GM12892 (cell line): ENCODE results near the gene DAGLA.

Experiments
- POLR2A ChIP-seq: IDR thresholded peaks from 2 replicates; pipeline ENCODE4 v1.6.1; 2011; ENCODE audit warnings: low read depth, low read length, control low read depth
- TAF1 ChIP-seq: IDR thresholded peaks from 2 replicates; pipeline ENCODE4 v1.6.1; 2011; ENCODE audit warnings: low read depth, mild to moderate bottlenecking, control low read depth, low read length, borderline replicate concordance

GRCh38 chr11:61711498-61711897, 31.3 kb downstream of the DAGLA start:
- TF ChIP-seq POLR2A = no peak
- TF ChIP-seq TAF1 = no peak
